ENCODE data around the gene TFB1M.

TFB1M gene

GRCh38 chr6:155284775-155285174, 29.5 kb downstream of the TFB1M start:
- TF ChIP-seq CTCF (IDR thresholded peaks at IDR 0.05; ENCODE audit: unreplicated experiment in 3 of 3), result no peak
- H3K27ac Mint-ChIP-seq, result no peak overlapping the region
- no peaks in the 10 kb centered on the region for H3K9me3 Mint-ChIP-seq
- H3K4me3 Mint-ChIP-seq, result no peak overlapping the region
- H3K4me1 Mint-ChIP-seq, result peaks cover 4% of the 10 kb centered on the region
- peaks cover 35% of the 10 kb centered on the region for H3K36me3 Mint-ChIP-seq (ENCODE audit: low read depth)
- H3K27me3 Mint-ChIP-seq (ENCODE audit: low read depth), result no peaks in the 10 kb centered on the region

DNA sequence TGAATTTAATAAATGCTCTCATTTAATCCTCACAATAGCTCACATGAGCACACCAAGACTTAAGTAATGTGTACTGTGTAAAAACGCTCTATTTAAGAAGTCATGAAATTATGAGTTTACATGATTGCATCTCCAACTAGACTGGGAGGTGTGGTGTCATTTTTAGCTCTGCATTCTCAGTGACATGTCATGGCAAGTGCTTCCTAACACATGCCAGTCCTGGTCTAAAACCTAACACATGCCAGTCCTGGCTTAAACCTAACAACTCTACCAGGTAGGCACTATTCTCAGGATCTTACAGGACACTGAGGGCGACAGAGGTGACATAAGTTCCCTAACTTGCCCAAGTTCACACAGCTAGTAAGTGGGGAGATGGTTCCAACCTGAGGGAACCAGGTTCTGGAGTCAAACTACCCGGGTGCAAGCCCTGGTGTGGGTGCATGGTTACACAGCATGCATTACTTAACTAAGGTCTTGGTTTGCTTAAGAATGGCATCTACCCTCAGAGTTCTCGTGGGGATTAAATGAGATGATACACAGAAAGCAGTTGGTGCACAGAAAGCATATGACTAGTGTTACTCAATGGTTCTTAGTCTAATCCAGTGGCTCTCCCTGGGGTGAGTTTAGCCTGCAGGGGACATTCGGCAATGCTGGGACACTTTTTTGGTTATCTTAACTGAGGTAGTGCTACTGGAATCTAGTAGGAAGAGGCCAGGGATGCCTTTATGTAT, 35.8 kb downstream of the TFB1M start:
- Mint-ChIP-seq H3K36me3 (ENCODE audit: low read depth) (peaks cover 26% of the 10 kb centered on the region), H3K27ac (no peak overlapping the region), H3K27me3 (ENCODE audit: low read depth) (no peaks in the 10 kb centered on the region), H3K4me1 (peaks cover 10% of the 10 kb centered on the region), H3K4me3 (no peak overlapping the region), H3K9me3 (no peaks in the 10 kb centered on the region)
- no peak for TF ChIP-seq CTCF (IDR thresholded peaks at IDR 0.05; ENCODE audit: unreplicated experiment in 3 of 3)

DNA sequence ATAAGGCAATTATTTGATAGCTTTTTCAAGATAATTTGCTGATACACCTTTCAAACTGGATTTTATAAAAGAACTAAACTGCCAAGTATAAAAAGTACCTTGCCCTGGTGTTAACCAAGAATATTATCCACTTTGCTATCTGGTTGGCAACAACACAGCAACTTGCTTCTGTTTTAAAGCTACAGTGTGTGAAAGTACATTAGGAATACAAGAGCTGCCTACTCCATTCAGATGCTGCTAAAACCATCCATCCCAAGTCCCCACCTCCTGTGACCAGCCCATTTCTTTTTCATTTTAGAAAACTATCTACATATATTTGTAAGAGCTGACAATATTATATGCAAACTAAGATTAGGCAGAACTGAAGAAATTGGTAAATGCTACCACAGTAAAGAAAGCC, 37.6 kb downstream of the TFB1M start:
- Mint-ChIP-seq H3K27me3 (ENCODE audit: low read depth) (no peaks in the 10 kb centered on the region), H3K36me3 (ENCODE audit: low read depth) (peaks cover 19% of the 10 kb centered on the region), H3K27ac (peak overlapping the region in 2 of 3 experiments; percentile 38 to 80), H3K9me3 (no peaks in the 10 kb centered on the region), H3K4me1 (peaks cover 21% of the 10 kb centered on the region), H3K4me3 (no peak overlapping the region)
- no peak for TF ChIP-seq CTCF (IDR thresholded peaks at IDR 0.05; ENCODE audit: unreplicated experiment in 3 of 3)

GRCh38 chr6:155275808-155276480, 38.3 kb downstream of the TFB1M start:
- peak overlapping the region in 2 of 3 experiments; percentile 71 to 80 for H3K27ac Mint-ChIP-seq
- no peak for TF ChIP-seq CTCF (IDR thresholded peaks at IDR 0.05; ENCODE audit: unreplicated experiment in 3 of 3)
- H3K9me3 Mint-ChIP-seq, result no peaks in the 10 kb centered on the region
- H3K27me3 Mint-ChIP-seq (ENCODE audit: low read depth), result no peaks in the 10 kb centered on the region
- no peak overlapping the region for H3K4me3 Mint-ChIP-seq
- H3K4me1 Mint-ChIP-seq, result peaks cover 21% of the 10 kb centered on the region
- H3K36me3 Mint-ChIP-seq (ENCODE audit: low read depth), result peaks cover 19% of the 10 kb centered on the region

- Mint-ChIP-seq H3K4me3 (no peak overlapping the region), H3K27ac (no peak overlapping the region), H3K4me1 (peaks cover 30% of the 10 kb centered on the region), H3K9me3 (no peaks in the 10 kb centered on the region), H3K27me3 (ENCODE audit: low read depth) (no peaks in the 10 kb centered on the region), H3K36me3 (ENCODE audit: low read depth) (peaks cover 17% of the 10 kb centered on the region)
- no peak for TF ChIP-seq CTCF (IDR thresholded peaks at IDR 0.05; ENCODE audit: unreplicated experiment in 3 of 3)
These were observed 39.8 kb downstream of the TFB1M start for GRCh38 chr6:155274533-155274932.

Measured in nephron (organoid).